Measurements from ENCODE around the gene DNAH6.

The DNAH6 gene

DNA sequence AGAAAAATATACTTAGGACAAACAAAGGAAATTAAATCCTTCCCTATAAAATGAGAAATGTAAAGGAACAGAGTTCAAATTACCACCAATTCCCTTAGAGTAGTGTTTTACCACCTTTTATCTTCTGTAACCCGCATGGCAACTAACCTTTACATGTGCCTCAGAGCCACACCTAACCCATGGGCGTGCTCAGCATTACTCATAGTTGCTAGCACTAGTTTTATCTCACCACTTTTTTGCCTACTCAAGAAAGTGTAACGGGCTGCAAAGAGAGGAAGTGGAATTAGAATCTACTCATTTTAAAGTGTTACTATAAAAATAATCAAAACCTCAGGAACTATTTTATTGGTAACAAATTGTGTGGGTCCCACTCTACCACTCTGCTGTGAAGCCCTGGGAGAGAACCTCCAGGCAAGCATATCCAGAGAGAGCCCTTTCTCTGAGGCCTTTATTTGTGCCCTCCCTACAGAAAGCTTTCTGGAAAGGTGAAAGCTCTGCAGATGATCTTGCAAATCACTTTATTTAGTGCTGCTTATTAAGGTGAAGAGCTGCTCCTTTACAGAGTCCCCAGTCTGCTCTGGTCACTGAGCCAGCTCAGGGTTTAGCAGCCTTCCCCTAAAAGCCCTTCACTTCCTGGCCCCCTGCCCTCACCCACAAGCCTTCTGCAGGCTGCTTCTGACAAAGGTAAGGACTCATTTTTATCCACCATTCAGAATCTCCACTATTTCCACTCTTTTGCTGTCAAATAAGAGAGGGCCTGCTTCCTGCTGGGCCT, 265.8 kb downstream of the DNAH6 start:
- Mint-ChIP-seq H3K4me3 (no peak overlapping the region), H3K27ac (no peak overlapping the region), H3K36me3 (ENCODE audit: low read depth) (no peaks in the 10 kb centered on the region), H3K4me1 (ENCODE audit: low read depth) (no peaks in the 10 kb centered on the region), H3K27me3 (no peaks in the 10 kb centered on the region), H3K9me3 (peaks cover 8% of the 10 kb centered on the region)
- intact Hi-C loops (cut with micrococcal nuclease): loop anchor here (10.0 kb wide), 1 partner anchor 63 kb away; no protein-coding TSS in a partner anchor

DNA sequence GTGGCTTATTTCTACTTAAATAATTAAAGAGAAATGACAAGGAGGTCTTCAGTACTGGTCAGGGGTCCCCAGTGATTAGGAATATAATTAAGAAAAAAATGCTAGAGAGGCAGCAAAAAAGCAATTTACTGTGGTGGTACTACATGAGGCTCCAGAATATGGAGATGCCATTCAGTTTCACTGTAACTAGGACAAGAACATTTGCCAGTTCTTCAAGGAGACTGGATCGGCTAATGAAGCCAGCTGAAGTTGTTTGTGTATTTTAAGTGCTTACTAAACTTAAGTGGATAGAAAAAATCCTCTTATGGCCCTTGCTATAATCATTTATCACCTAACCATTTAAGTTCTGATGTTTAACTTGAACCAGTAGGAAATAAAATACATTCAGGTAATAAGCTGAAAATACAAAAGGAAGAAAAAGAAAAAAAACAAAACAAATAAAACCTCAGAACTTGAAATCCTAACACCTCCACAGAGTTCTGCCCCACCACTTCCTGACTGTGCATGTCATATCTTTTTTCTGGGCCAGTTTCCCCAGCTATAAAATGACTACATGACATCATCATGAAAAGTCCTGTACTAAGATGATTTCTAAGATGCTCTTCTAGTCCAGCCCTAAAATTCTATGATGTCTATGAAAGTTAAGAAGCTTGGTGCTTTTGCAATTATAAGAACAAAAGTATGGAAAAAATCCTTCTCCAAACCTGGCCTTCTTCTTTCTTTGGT, 266.6 kb downstream of the DNAH6 start:
- no peaks in the 10 kb centered on the region for H3K36me3 Mint-ChIP-seq (ENCODE audit: low read depth)
- H3K4me1 Mint-ChIP-seq (ENCODE audit: low read depth): no peaks in the 10 kb centered on the region
- H3K27ac Mint-ChIP-seq: no peak overlapping the region
- intact Hi-C loops (cut with micrococcal nuclease): loop anchor here (10.0 kb wide), 1 partner anchor 62 kb away; no protein-coding TSS in a partner anchor
- H3K4me3 Mint-ChIP-seq: no peak overlapping the region
- H3K27me3 Mint-ChIP-seq: no peaks in the 10 kb centered on the region
- H3K9me3 Mint-ChIP-seq: peaks cover under 1% of the 10 kb centered on the region

DNA sequence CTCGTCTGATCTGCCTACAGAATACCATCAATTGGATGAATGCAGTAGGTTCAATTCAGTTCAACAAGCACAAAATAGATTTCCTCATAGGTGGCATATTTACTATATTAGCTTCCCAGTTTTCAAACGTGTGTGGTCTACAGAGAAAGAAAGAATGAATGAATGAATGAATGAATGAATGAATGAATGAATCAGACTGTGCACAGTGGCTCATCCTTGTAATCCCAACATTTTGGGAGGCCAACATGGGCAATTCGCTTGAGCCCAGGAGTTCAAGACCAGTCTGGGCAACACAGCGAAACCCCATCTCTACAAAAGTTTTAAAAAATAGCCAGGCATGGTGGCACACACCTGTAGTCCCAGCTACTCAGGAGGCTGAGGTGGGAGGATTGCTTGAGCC, 269.7 kb downstream of the DNAH6 start:
- H3K27ac Mint-ChIP-seq: no peak overlapping the region
- intact Hi-C loops (cut with micrococcal nuclease): loop anchor here (10.0 kb wide), 1 partner anchor 59 kb away; no protein-coding TSS in a partner anchor
- H3K4me3 Mint-ChIP-seq: no peak overlapping the region
- H3K36me3 Mint-ChIP-seq (ENCODE audit: low read depth): no peaks in the 10 kb centered on the region
- H3K9me3 Mint-ChIP-seq: no peaks in the 10 kb centered on the region
- no peaks in the 10 kb centered on the region for H3K4me1 Mint-ChIP-seq (ENCODE audit: low read depth)
- H3K27me3 Mint-ChIP-seq: no peaks in the 10 kb centered on the region

DNA sequence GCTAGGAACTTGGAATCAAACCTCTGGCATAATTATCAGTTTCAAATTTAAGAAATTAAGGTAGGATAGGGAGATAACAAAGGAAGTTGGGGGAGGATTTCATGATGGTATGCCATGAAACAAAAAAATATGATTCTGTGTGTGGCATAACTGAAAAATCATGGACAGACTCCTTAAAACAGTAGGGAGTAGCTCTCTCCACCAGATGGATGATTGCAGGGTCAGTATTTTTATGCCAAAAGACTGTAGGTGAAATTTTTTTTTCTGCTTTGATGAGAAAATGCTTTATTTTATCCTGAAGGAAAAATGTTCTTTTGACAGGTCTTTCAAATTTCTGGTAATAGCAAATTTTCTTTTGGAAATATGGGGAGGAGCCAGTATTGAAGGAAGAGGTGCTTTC, 270.3 kb downstream of the DNAH6 start:
- intact Hi-C loops (cut with micrococcal nuclease): loop anchor here (10.0 kb wide), 1 partner anchor 58 kb away; no protein-coding TSS in a partner anchor
- H3K36me3 Mint-ChIP-seq (ENCODE audit: low read depth): no peaks in the 10 kb centered on the region
- H3K4me1 Mint-ChIP-seq (ENCODE audit: low read depth): no peaks in the 10 kb centered on the region
- H3K4me3 Mint-ChIP-seq: no peak overlapping the region
- H3K27me3 Mint-ChIP-seq: no peaks in the 10 kb centered on the region
- no peak overlapping the region for H3K27ac Mint-ChIP-seq
- H3K9me3 Mint-ChIP-seq: no peaks in the 10 kb centered on the region

DNA sequence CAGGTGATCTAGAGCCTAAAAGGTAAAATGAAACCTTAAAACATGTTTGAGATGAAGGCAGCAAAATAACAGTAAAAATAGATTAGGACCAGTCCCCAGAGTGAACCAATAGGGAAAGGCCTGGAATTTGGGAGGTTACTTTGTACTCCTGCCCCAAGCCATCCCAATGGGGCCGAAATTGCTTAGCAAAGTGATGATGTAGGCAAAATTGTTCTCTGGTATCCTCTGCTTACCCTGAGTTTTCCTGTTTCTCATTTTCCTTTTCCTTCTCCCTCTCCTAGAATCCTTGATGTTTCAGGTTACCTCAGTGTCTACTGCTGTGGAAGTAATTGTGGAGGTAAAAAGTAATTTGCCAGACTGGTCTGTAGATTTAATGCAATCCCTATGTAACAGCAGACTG, 271.7 kb downstream of the DNAH6 start:
- Mint-ChIP-seq H3K9me3 (peaks cover 10% of the 10 kb centered on the region), H3K36me3 (ENCODE audit: low read depth) (no peaks in the 10 kb centered on the region), H3K27ac (no peak overlapping the region), H3K4me1 (ENCODE audit: low read depth) (no peaks in the 10 kb centered on the region), H3K27me3 (no peaks in the 10 kb centered on the region), H3K4me3 (no peak overlapping the region)
- intact Hi-C loops (cut with micrococcal nuclease): loop anchor here (10.0 kb wide), 1 partner anchor 57 kb away; no protein-coding TSS in a partner anchor

DNA sequence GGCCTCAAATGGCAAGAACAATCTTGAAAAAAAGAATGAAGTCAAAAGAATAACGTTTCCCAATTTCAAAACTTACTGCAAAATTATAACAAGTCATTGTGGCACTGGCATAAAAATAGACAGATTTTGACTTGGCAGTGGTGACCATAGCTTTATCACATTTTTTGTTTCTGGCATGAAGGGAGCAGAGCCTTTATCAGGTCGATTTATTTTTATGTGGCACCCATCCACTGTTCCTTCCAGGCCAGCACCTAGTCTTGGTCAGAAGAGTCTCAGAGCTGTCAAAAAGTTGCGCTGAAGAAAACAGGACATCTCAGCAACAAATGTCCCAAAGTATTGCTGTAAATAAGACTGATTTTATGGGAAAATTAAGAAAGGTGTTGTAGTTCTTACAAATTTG, 272.2 kb downstream of the DNAH6 start:
- H3K4me1 Mint-ChIP-seq (ENCODE audit: low read depth): no peaks in the 10 kb centered on the region
- H3K36me3 Mint-ChIP-seq (ENCODE audit: low read depth): no peaks in the 10 kb centered on the region
- no peak overlapping the region for H3K27ac Mint-ChIP-seq
- no peak overlapping the region for H3K4me3 Mint-ChIP-seq
- peaks cover 11% of the 10 kb centered on the region for H3K9me3 Mint-ChIP-seq
- intact Hi-C loops (cut with micrococcal nuclease): loop anchor here (10.0 kb wide), 1 partner anchor 56 kb away; no protein-coding TSS in a partner anchor
- H3K27me3 Mint-ChIP-seq: no peaks in the 10 kb centered on the region

DNA sequence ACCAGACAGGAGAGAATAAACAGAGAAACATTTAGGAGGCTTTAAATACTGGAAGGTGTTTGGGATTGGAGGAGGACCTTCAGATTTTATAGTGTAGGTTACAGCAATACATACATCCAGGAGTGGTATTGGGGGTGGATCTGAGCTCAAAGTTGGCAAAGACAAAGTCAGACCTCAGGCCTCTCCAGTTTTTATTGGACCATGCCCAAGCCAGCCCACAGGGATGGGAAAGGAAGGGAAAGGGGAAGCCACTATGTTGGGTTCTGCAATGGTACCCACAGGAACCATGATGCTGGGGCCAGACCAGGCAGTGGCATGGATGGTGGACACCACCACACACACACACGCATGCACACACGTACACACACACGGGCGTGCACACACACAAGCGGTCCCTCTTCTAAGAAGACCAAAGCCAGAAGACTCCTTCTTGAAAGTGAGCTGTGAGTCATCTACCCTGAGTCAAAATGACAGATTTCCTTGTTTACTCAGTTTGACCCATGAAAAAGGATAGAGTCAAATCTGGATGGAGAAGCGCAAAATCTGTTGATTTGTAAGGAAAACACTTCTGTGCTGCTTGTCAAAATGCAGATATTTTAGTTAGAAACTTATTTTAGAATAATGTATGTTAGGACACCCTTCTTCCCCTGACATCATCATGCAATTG, 276.7 kb downstream of the DNAH6 start:
- Mint-ChIP-seq H3K4me1 (ENCODE audit: low read depth) (no peaks in the 10 kb centered on the region), H3K27ac (no peak overlapping the region), H3K36me3 (ENCODE audit: low read depth) (no peaks in the 10 kb centered on the region), H3K27me3 (no peaks in the 10 kb centered on the region), H3K4me3 (no peak overlapping the region), H3K9me3 (peaks cover 11% of the 10 kb centered on the region)
- intact Hi-C loops (cut with micrococcal nuclease): no loop called here

DNA sequence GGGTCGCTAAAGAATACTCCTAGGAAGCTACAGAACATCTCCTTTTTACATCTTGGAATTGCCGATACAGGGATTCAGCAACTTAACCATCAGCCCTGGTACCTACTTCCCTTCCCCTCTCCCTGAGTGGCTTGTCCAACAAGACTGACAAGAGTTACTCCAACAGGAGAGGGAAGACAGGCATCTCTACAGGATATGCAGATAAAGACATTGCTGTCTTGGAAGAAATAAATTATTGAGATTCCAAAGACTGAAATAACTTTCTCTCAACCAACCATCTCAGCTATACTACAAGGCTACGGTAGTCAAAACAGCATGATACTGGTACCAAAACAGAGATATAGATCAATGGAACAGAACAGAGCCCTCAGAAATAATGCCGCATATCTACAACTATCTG, 277.3 kb downstream of the DNAH6 start:
- H3K4me1 Mint-ChIP-seq (ENCODE audit: low read depth): no peaks in the 10 kb centered on the region
- intact Hi-C loops (cut with micrococcal nuclease): no loop called here
- no peak overlapping the region for H3K27ac Mint-ChIP-seq
- no peaks in the 10 kb centered on the region for H3K27me3 Mint-ChIP-seq
- H3K9me3 Mint-ChIP-seq: peaks cover 11% of the 10 kb centered on the region
- H3K36me3 Mint-ChIP-seq (ENCODE audit: low read depth): no peaks in the 10 kb centered on the region
- H3K4me3 Mint-ChIP-seq: no peak overlapping the region

DNA sequence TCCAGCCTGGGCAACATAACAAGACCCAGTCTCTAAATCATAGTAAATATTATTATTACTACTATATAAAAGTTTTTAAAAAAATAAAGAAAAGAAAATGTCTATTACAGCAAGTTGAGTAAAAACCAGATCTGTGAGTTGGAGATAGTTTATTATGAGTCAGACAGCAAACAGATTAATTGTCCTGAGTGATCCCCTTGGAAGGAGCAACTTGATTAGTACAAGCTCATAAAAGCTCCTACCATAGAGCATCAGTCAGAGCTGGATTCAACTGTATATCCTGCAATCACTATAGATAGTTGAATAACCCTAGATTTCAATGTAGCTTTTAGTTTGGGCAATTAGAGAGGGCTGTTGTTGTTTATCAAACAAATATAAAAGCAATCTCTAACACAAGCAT, 280.5 kb downstream of the DNAH6 start:
- intact Hi-C loops (cut with micrococcal nuclease): no loop called here
- no peaks in the 10 kb centered on the region for H3K4me1 Mint-ChIP-seq (ENCODE audit: low read depth)
- H3K4me3 Mint-ChIP-seq: no peak overlapping the region
- peaks cover 1% of the 10 kb centered on the region for H3K27me3 Mint-ChIP-seq
- peaks cover 12% of the 10 kb centered on the region for H3K9me3 Mint-ChIP-seq
- H3K36me3 Mint-ChIP-seq (ENCODE audit: low read depth): no peaks in the 10 kb centered on the region
- H3K27ac Mint-ChIP-seq: no peak overlapping the region

DNA sequence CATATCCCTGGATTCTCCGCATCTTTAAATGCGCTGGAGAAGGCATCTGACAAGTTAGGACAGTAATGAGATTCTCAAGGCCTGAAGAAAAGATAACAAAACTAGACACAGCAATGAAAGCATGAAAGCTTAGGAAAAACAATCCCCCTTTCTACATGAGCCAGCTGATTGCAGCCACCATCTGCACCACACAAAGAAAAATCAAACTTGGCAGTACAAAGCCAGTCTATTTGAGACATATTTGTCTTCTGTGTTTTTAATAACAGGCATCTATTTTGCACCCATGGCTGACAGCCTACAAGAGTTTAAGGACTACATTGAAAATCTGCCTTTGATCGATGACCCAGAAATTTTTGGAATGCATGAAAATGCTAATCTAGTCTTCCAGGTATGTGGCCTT, 281.0 kb downstream of the DNAH6 start:
- intact Hi-C loops (cut with micrococcal nuclease): no loop called here
- Mint-ChIP-seq H3K4me3 (no peak overlapping the region), H3K4me1 (ENCODE audit: low read depth) (no peaks in the 10 kb centered on the region), H3K27ac (no peak overlapping the region), H3K9me3 (peaks cover 14% of the 10 kb centered on the region), H3K27me3 (peaks cover 3% of the 10 kb centered on the region), H3K36me3 (ENCODE audit: low read depth) (no peaks in the 10 kb centered on the region)

DNA sequence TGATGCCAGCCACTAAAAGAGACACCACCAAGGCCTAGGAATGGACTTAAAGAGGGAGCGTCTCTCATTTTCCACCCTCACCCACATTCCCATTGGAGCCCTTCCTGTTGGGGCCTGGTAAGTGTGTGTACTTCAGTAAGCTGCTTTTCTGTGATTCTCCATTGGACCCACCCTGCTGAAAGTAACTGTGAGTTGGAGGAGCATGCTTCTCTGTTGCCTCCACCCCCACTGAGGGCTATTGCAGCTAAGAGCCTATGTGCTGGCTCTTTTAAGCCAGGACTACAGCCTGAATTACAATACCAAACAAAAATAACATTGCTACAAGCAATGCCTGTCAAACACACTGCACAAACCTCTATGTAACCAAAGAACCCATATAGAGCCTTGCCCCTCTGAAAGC, 283.5 kb downstream of the DNAH6 start:
- Mint-ChIP-seq H3K4me3 (no peak overlapping the region), H3K27ac (no peak overlapping the region)

DNA sequence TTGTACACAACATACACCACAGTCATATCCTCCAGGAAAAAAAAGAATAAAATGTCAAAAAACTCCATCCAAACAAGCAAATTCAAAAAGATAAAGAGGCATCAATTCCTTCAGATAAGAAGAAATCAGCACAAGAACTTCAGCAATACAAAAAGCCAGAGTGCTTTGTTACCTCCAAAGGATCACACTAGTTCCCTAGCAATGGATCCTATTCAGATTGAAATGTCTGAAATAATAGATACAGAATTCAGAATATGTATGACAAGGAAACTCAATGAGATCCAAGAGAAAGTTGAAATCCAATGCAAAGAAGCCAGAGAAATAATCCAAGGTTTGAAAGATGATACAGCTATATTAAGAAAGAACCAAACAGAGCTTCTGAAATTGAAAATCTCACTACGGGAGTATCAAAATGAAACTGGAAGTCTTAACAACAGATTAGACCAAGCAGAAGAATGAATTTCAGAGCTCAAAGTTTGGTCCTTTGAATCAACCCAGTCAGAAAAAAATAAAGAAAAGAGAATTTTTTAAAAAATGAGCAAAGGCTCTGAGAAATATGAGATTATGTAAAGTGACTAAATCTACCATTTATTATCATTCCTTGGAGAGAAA, 284.0 kb downstream of the DNAH6 start:
- H3K36me3 Mint-ChIP-seq (ENCODE audit: low read depth): no peaks in the 10 kb centered on the region

More for the DNA sequence above, 283.5 kb downstream of the DNAH6 start:
- Mint-ChIP-seq H3K36me3 (ENCODE audit: low read depth) (no peaks in the 10 kb centered on the region), H3K4me1 (ENCODE audit: low read depth) (no peaks in the 10 kb centered on the region), H3K9me3 (peaks cover 9% of the 10 kb centered on the region), H3K27me3 (peaks cover 3% of the 10 kb centered on the region)
- intact Hi-C loops (cut with micrococcal nuclease): no loop called here

DNA sequence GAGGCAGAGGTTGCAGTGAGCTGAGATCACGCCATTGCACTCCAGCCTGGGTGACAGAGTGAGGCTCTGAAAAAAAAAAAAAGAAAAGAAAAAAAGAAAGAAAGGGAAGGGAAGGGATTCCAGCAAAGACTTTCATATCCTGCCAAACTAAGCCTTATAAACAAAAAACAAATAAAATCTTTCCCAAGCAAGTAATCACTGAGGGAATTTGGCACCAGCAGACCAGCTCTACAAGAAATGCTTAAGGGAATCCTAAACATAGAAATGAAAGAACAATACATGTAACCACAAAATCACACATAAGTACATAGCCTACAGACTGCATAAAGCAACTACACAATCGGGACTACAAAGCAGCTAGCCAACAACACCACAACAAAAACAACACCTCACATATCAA, 285.5 kb downstream of the DNAH6 start:
- intact Hi-C loops (cut with micrococcal nuclease): no loop called here
- Mint-ChIP-seq H3K27ac (no peak overlapping the region), H3K4me3 (no peak overlapping the region), H3K36me3 (ENCODE audit: low read depth) (no peaks in the 10 kb centered on the region), H3K27me3 (peaks cover 3% of the 10 kb centered on the region), H3K4me1 (ENCODE audit: low read depth) (peaks cover 2% of the 10 kb centered on the region), H3K9me3 (peaks cover 9% of the 10 kb centered on the region)

More for the DNA sequence above, 284.0 kb downstream of the DNAH6 start:
- no peak overlapping the region for H3K4me3 Mint-ChIP-seq
- H3K9me3 Mint-ChIP-seq: peaks cover 9% of the 10 kb centered on the region
- no peaks in the 10 kb centered on the region for H3K4me1 Mint-ChIP-seq (ENCODE audit: low read depth)
- H3K27ac Mint-ChIP-seq: no peak overlapping the region
- H3K27me3 Mint-ChIP-seq: peaks cover 3% of the 10 kb centered on the region
- intact Hi-C loops (cut with micrococcal nuclease): no loop called here

Measured in dendritic cell treated with granulocyte-macrophage colony-stimulating factor and Interleukin-4, amounts not matched to agents 40 ng/mL and 50 ng/mL, for 4 days (primary cell).